Esophagus muscularis mucosa (tissue), 3 donors: ENCODE measurements around the gene KLHL25.

Source experiments
- POLR2A ChIP-seq: fragments of 450-650 bp; IDR thresholded peaks from one replicate; pipeline ENCODE4 v1.6.1; 2017; ENCODE audit warnings: antibody characterized with exemption, moderate library complexity, mild to moderate bottlenecking, low read depth
- POLR2AphosphoS5 ChIP-seq, 2 donors: sonication (generic); formaldehyde crosslinking; IDR thresholded peaks; one replicate each; pipeline ENCODE4 v1.6.1; 2017; ENCODE audit warnings: antibody characterized with exemption in 2 of 2
- TF ChIP-seq, protein P1 (sequence below), 3 experiments: fragments of 200-600 bp in 2 of 3; fragments of 450-650 bp in 1 of 3; sonication (generic) in 2 of 3; IDR thresholded peaks; one replicate each; pipeline ENCODE4 v1.5.1; 2017 to 2019; ENCODE audit warnings: antibody characterized with exemption in 3 of 3, mild to moderate bottlenecking in 2 of 3, moderate library complexity in 1 of 3

DNA sequence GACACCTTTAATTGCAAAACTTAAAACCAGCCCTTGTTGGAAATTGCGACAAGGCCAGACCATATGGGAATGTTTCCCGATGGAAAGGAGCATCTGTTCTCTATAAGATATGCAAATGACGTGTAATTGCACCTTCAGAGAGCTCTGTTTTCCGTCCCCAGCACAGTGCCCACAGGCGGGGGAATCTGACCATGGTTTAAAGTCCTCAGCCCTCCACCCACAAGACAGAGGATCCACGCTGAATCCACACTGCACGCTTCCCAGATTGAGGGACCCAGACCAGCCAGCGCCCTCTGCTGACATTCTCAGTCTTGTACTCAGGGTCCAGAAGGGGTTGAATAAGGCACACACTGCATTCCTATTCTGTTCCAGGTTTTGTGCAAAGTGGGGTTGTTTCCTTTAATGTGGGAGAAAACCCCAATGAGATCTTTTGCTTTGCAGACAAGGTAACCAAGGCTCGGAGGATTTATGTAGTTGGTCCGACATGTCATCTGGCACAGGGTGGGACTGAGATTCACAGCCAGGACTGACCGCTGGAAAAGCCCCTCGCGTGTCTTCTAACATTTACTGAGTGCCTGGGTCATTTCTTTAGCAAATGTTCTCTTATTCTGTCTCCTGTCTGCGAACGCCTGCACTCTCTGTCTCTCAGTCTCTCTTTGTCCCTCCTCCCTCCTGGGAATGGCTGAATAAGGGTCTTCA is 36.8 kb upstream of the KLHL25 start:
- TF ChIP-seq, protein P1, sequence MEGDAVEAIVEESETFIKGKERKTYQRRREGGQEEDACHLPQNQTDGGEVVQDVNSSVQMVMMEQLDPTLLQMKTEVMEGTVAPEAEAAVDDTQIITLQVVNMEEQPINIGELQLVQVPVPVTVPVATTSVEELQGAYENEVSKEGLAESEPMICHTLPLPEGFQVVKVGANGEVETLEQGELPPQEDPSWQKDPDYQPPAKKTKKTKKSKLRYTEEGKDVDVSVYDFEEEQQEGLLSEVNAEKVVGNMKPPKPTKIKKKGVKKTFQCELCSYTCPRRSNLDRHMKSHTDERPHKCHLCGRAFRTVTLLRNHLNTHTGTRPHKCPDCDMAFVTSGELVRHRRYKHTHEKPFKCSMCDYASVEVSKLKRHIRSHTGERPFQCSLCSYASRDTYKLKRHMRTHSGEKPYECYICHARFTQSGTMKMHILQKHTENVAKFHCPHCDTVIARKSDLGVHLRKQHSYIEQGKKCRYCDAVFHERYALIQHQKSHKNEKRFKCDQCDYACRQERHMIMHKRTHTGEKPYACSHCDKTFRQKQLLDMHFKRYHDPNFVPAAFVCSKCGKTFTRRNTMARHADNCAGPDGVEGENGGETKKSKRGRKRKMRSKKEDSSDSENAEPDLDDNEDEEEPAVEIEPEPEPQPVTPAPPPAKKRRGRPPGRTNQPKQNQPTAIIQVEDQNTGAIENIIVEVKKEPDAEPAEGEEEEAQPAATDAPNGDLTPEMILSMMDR (IDR thresholded peaks at IDR 0.05): peak; percentile 70 to 75 (median 74)
- TF ChIP-seq POLR2AphosphoS5 (IDR thresholded peaks at IDR 0.05): peak in 1 of 2 donors; percentile 38
- no peak for TF ChIP-seq POLR2A
